ENCODE measurements around the gene PHACTR3.

Gene PHACTR3

DNA sequence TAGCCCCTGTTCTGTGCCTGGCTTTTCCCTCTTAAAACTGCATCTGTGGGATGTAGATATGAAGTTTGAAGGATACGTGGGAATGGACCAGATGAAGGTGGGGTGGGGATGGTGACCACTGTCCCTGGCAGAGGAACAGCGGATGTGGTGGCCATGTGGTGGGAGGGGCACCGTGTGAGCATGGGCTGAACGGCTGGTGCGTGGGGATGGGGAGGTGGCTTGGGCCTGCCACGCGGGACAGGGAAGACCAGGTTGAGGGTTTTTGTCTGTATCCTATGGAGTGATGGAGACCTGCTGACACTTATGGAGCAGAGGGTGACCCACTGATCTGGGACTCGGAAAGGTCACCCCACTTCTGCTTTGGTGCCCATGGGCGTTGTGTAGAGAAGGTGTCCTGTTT is 19.2 kb downstream of the PHACTR3 start:
- DNase-seq = no peak

DNA sequence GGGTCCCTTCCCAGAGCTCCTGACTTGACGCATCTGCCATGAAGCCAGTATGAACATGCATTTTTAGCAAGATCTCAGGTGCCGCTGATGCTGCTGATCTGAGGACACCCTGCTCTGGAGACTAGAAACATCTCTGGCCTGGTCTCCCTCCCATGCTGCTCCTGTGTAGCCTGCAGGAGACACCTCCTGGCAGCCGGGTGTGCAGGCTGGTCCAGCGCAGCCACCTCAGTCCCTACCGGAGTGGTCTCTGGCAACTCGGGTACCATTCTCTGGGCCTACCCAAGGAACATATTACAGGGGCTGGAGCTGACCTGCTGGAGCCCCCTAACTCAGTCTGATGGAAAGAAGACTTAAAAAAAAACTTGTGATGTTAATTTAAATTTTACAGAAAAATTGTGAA is 20.1 kb downstream of the PHACTR3 start:
- DNase-seq = no peak

DNA sequence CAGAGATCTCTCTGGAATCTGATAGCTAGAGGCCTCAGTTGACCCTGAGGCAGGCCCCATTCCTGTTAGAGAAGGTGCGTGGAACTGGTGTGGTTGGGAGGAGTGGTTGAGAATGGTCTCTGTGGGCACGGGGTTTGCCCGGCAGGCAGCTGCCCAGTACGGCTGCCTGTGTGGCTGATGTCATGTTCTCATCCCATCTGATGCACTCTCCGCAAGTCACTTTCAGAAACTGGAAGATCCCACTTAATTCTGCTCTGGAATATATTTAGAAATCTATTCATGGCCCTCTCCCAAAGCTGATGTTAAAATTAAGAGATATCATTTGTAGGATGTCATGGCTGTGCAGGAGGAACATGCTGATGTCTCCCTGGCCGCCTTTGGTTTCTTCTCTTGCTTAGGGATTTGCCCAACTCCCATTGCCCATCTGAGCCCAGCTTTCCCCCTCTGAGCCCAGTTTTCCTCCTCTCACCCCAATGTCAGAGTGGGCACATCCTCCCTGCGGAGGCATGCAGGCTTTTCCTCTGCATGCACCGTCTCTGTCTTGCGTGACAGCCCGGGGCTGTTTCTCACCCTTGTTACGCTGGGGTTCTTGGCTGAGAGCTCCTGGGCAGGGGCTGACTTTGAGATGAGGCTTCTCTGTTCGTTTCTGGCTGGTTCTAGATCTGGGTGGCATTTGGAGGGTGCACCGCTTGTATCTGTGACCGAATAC is 21.0 kb downstream of the PHACTR3 start:
- no peak for DNase-seq

DNA sequence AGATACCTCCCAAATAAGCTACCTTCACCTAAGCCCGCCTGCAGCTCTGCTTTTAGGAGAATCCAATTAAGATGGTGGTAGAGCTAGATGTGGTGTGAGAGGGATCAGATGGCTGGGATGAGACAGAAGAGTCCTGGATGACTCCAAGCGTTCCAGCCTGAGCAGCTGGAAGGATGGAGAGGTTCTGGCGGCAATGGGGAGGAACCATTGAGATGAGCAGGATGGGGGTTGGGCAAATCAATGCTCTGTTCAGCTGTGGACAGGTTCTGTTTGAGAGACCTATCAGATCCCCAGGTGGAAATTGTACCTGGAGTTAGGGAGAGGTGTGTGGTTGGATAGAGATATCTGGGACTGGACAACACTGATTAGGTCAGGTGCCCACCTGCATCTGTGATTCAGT is 23.0 kb downstream of the PHACTR3 start:
- DNase-seq = no peak

DNA sequence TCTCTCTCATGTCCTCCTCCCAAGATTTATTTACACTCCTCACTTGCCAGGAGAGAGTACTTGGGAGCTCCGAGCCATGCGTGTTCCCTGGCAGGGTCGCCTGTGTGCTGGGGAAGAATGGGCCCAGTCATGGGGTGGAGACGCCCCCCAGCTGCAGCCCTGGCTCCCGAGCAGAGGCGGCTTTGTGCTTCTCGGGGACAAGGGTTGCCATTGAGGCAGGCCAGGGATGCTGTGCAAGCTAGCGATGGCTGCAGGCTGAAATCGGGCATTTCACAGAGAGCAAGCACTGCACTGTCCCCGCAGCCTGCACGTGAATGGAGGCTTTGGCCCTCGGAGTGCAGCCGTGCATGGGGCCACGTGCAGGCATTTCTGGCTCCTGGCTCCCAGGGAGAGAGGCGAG is 23.8 kb downstream of the PHACTR3 start:
- no peak for DNase-seq

DNA sequence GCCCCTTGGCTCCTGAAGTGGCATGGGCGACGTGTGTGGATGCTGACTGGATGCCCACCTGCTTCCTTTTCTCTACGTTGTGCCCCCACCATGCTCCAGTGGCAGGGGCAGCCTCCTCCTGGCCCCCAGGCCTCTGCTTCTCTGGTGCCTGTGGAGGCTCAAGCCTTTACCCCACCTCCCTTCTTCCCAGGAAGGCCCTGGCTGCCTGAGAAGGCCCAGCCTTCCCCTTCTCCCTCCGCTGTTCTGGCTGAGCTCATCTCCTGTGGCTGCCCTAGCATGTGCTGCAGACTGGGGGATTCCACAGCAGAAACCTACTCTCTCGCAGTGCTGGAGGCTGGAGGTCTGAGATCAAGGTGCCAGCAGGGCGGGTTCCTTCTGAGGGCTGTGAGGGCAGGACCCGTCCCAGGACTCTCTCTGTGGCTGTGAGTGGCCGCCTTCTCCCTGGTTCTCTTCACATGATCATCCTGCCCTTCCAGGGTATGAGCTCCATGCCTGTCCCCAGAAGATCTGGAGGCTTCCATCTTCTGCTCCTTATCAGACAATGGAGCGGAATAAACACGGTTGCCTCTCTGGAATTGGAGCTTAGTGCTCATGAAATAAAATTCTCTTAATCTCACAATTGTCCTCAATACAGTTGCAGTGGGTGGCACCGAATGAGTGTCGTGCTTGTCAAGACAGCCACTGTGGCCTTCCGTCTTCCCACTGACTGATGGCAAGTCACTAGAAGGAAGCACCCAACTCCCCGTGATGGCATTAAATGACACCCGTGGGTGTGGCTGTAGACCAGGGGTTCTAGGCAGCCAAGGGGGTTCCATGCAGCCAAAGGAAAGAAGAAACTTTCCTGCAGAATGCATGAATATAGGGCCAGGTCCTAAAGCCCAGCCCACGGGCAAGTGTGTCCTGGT is 25.1 kb downstream of the PHACTR3 start:
- no peak for DNase-seq

DNA sequence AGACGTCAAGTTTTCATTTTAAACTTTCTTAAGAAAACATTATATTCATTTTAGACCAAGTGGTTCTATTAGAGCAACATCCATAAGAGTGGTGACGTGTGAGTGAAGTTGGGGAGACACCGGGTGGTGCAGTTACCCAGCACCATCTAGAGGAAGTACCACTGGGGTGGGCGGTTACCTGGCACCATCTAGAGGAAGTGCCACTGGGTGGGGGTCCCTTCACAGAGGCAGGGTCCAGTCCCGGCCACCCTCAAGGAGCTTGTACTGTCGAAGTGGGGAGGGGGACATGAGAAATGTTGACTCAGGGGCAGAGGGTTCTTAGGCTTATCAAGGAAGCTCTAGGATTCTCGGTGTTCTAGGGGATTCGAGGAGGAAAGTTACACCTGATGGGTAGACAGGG is 26.2 kb downstream of the PHACTR3 start:
- DNase-seq = no peak

DNA sequence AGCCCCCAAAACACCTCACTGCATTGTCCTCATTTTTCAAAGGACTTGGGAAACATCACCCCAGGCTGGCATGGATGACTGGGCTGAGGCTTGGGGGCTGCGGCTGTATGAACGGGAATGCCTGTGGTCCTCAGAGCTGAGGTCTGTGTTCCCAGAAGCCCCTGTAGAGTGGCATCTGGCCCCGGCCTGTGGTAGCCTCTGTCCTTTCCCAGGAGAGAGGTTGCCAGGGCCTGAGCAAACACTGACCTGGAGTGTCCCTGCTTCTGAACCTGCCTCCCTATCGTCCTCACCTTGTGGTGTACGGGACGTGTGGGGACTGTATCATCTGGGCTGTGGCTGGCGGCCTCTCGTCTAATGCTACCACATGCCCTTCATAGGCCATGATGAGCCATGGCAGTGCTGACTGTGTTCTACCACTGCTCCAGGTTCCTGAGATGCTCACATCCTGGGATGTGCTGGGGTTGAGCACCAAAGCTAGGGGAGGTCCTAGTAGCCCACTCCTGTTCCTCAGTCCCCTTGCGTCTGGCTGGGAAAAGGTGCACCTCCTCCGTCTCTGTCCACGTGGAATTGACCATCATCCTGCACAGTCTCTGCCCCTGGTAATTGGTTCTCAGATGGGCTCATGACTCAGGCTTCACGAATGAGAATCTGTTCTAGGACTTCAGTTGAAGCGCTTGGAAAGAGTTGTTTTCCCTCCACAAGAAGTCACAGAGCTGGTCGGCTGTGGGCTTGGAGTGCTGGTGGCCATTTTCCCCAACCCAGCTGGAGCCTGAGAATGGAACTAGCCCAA is 27.6 kb downstream of the PHACTR3 start:
- DNase-seq = no peak

DNA sequence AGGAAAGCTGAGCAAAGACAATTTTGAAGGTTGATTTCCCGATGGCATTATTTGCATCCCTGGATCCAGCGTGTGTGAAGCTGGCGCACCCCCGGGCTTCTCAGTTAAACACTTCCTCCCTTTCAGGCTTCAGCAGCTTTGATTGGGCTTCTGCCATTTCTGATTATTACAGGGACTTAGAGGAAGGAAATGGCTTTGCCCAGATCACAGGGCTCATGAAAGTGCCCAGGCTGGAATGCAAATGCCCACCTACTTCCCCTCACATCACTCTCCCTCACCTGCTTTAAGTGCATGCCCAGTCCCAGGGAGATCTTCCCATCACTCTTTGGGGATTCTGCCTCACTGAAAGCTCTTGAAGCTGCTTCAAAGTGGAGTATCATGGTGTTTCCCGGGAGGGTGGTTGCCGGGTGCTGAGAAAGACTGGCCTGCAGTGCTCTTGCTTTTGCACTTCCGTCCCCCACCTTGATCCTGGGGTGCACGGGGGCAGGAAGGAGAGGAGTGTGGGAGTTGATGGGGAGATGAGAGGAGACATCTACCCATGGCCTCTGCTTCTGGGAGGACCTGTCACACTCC is 28.3 kb downstream of the PHACTR3 start:
- no peak for DNase-seq

DNA sequence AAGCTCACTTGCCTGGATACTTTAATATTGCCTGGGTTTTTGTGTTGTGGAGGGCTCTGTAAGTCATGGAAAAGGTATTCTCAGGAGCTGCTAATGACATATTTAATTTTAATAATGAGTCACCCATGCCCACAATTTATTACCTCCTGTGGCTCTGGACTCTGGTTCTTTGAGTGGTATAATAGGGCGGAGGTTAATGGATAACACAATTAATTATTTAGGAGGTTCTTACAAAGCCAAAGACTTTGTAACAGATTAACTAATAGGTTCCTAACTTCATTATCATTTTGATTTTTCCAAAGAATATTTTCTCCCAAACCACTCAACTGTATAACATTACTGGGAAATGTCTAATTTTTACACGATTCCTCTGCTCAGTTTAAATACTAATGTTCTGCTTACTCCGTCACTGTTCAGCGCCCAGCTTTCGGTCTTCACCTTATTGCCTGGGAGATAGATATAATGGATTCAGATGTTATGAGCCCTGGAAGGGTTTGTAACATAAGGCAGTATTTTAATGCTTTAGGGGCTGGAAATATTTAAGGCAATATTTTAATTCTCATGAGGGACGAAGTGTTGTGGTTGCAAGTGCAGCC is 29.4 kb downstream of the PHACTR3 start:
- no peak for DNase-seq

DNA sequence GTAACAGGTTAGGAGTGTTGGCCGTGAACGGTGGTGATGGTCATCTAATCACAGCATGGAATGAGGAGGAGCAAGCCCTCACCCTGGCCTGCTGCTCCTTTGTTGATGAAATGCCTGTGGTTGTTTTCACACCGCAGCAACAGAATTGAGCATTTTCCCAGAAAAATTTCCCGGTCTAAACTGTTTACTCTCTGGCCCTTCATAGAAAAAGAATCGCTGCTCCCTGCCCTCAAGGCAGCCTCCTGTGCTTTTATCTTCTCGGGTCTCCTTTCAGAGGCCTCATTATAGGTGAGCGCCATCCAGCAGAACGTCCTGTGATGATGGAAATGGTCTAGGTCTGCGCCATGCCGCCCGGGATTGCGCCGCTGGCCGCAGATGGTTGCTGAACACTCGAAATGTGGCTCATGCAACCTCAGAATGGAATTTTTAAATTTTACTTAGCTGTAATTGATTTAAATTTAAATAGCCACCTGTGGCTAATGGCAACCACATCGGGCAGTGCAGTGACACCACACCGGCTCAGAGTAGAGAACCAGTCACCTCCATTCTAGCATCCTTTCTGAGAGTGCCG is 30.2 kb downstream of the PHACTR3 start:
- DNase-seq = no peak

DNA sequence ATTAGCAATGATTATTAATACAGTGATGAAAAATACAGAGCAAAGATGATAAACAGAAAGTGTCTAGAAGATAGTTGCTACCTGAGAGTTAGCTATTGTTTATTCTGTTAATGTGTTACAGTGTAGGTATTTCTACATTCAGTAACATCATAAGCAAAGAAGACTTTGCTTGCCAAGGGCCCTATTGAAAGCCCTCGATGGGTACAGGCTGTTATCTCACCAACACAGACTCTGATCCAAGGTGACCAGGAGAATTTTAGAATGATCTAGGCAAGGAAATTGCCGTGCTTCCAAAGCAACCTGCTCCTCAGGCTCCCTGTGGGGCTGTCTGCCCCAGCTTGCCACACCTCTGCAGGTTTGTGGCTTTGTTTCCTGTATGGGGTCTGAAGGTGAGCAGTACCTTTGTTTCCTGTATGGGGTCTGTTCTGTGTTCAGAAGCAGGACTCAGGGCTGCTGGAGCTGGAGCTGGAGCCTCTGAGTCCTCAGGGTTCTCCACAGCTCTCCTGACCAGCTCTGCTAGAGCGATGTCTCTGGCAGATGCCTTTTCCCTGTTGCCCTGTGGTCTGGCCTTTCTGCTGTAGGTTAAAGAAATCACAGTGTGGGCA is 32.5 kb downstream of the PHACTR3 start:
- DNase-seq = no peak

DNA sequence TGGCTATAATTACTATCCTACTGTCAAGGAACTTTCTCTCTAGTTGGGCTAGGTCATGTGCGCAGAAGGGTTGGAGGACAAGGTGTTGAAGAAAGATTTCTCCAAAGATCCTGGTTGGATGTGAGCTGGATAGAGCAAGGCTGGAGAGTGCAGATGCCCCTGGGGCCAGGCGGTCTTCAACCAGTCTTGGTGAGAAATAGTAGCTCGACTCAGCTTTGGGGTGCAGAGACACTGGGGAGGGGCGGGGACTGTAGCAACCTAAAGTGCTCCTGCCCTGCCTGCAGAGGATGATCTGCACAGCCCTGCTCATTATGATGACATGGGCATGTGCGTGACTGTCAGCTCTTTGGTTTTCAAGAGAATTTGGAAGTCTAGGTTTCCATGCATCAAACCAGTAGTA is 35.9 kb downstream of the PHACTR3 start:
- DNase-seq = no peak

DNA sequence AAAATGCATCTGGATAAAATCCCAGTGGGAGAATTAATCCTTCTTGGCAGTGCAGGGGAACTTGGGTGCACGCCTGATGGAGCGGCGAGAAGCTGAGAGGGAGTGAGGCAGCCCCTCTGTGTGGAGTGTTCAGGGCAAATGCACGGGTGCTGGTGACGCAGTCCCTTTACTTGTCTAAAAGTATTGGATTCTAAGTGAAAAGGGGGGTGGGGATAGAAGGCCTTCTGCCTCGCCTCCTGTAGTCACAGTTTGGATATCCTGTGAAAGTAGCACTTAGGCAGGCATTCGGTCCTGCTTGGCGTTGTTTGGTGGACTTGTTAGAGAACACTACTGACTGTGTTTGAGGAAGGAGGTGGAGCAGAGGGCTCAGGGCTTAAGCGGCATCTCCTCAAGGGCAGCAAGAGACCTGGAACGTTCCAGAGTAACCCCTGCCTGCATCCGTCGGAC is 39.3 kb downstream of the PHACTR3 start:
- no peak for DNase-seq

DNA sequence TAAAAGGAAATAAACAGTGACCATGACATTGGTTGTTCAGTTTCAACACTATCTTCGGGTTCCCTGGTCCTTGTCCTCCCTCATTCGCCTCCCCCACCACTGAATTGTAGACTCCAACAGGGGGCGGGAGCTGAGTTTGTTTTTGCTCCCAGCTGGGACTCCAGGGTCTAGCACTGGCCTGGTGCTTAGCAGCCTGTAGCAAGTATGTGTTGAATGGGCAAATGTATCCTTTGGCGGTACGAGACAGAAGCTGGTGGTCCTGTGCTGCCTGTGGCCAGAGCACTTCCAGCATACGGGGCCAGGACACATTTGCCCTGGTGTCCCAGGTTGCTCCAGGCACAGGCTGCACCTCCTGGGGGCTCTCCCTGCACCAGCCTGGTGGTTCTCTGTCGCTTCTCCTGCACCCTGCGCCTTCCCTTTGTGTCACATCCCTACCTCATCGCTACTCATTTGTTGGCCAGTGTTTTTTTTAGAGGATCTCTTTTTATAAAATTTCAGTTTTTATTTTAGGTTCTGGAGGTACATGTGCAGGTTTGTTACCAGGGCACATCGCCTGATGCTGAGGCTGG is 40.1 kb downstream of the PHACTR3 start:
- DNase-seq = no peak

DNA sequence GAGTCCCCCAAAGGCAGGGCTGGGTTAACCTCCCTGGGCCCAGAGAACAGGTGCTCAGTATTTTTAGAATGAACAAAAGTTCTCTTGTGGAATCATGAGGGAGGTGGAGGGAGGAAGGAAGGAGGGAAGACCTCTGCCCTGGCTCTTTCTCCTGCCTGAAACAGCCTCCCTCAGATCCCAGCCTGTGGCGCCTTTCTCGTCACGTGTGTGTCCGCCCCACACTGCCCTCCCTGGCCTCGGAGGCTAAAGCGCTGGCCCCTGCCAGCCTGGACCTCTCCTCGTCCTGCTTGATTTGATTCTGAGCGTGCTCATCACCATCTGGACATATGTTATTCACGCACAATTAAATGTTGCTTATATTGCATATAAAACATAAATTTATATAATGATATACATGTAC is 40.9 kb downstream of the PHACTR3 start:
- DNase-seq = no peak

DNA sequence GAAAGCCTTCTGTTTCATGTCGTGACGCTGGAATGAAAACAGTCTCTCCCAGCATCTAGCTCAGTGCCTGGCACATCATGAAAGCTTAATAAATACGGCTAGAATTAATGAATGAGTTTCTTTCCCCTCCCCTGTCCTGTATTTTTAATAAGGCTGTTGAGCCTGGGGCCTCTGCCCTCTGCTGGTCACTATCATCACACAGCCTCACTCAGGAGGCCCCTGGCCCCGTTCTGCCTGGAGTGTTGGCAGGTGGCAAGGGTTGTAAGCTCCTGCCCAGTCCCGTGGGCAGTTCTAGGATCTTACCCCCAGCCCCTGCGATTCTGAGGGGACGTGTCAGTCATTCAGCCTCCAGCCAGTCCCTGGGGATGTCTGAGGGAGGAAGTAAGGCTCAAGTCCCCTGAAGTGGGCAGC is 41.4 kb downstream of the PHACTR3 start:
- DNase-seq = no peak

DNA sequence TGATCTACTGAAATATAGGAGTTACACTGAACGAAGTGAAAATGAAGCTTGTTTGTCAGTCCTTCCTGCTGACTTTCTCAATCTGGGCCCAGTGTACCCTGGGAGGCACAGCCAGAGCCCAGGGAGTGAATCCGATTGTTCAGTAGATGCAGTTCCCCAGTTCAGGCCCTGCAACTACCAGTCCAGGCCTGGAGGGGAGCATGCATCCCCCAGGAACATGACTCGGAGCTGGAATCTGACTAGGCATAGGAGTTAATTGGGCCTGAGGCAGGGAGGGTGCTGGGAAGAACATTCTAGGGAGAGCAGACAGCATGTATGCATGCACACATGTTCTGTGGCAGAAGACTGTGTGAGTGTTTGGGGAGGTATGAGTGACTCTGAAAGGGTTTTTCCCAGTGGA is 42.1 kb downstream of the PHACTR3 start:
- DNase-seq = no peak

DNA sequence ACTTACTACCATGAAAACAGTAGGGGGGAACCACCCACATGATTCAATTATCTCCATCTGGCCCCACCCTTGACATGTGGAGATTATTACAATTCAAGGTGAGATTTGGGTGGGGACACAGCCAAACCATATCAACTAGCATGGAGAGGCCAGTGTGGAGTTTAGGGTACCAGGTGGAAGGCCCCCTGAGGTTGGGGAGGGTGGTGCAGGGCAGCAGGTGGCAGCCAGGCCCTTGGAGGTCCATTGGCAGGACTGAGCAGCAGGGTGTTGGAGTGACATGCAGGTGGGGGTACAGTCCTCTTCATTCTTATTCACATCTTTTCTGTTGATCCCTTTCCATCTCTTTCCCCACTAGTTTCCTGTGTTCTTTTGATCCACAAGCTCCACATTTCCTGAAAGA is 42.9 kb downstream of the PHACTR3 start:
- no peak for DNase-seq

DNA sequence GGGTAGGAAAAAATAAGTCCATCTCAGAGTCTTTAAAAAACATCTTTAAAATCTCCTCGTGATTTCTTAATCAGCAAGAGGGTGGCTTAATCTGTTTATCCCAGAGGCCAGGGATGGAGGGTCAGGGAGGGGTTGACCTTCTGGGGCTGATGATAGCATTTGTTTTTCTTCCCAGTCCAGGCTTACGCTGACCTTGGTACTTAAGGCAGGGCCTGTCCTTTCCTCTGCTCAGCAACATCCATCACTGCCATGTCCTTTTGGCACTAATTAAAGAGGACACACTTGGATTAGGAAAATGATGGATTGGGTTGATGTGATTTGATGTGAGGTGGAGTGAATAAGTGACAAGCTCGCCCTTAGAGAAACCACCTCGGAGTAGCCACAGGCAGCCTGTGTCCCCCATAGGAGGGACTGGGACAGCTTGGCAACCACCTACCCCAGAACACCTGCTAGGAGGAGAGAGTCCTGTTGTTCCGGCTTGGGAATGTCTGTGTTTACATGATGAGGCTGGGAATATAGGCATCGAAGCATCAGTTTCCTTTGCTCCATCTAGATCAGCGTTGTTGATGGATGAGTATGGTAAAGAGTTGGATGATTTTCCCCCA is 44.2 kb downstream of the PHACTR3 start:
- DNase-seq = no peak

DNA sequence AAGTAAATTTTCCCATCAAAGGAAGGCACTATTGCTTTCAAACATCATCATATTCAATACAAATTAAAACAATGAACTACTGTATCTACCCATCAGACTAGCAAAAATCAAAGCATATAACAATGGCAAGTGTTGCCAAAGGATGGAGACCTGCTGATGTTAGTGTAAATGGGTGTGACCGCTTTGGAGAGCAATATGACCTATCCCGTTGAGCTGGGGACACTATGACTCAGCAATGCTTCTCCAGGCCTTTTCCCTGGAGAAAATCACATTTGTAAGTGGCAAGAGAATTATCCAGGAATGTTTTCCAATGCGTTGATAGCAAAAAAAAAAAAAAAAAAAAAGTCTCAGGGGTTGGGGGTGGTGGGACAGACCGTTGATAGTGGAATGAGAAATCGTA is 46.1 kb downstream of the PHACTR3 start:
- DNase-seq = no peak
